Measurements from ENCODE around the gene LYRM1. TPM values are rescaled to one million over a fixed set of nuclear protein-coding genes. Genes with fewer than 3 reads are reported as not detected.
A peak's percentile ranks its signal among the peaks of the same experiment; 100 is the strongest.
"Not testable (repeated sequence)": the region's sequence is repeated elsewhere in the genome, so short reads cannot be mapped to it uniquely, and the experiment has no call there.

Gene LYRM1
- total RNA-seq: 25.6 TPM

GRCh38 chr16:20900299-20901067, at the start of gene LYRM1, which contains the start of gene DCUN1D3:
TSS of gene LYRM1 (plus strand) at chr16:20900771. CDS start at chr16:20915556, 14,785 bp downstream.
TSS of gene DCUN1D3 (minus strand) at chr16:20900358. CDS start at chr16:20862538, 37,820 bp downstream.
- ATAC-seq (peak; percentile 95), DNase-seq (ENCODE audit: low spot score) (peak; percentile 97)
- intact Hi-C loops (cut with DNase I): loop anchor here (2.0 kb wide), 1 partner anchor 48 kb away; no protein-coding TSS in a partner anchor

GRCh38 chr16:20850981-20851380, 49.6 kb upstream of the LYRM1 start:
- intact Hi-C loops (cut with DNase I): loop anchor here (10.0 kb wide), 1 partner anchor 134 kb away; no protein-coding TSS in a partner anchor
- ATAC-seq: peak; percentile 36
- DNase-seq (ENCODE audit: low spot score): no peak

- DNase-seq (ENCODE audit: low spot score) (peak; percentile 82), ATAC-seq (peak; percentile 97)
- intact Hi-C loops (cut with DNase I): loop anchor here (10.0 kb wide), 1 partner anchor 133 kb away; no protein-coding TSS in a partner anchor
These were observed 49.0 kb upstream of the LYRM1 start for GRCh38 chr16:20851601-20852000.

- ATAC-seq (no peak), DNase-seq (ENCODE audit: low spot score) (no peak)
- intact Hi-C loops (cut with DNase I): loop anchor here (2.0 to 10.0 kb wide), 2 partner anchors 48 to 132 kb away; partner anchors contain the start of genes DCUN1D3 and LYRM1
These were observed 47.4 kb upstream of the LYRM1 start for GRCh38 chr16:20853143-20853542.

GRCh38 chr16:20853981-20854620, 46.5 kb upstream of the LYRM1 start:
- DNase-seq (ENCODE audit: low spot score) (no peak), ATAC-seq (no peak)
- intact Hi-C loops (cut with DNase I): loop anchor here (2.0 to 10.0 kb wide), 2 partner anchors 47 to 131 kb away; partner anchors contain the start of genes DCUN1D3 and LYRM1

- ATAC-seq (no peak), DNase-seq (ENCODE audit: low spot score) (no peak)
- intact Hi-C loops (cut with DNase I): loop anchor here (10.0 kb wide), 1 partner anchor 130 kb away; no protein-coding TSS in a partner anchor
These were observed 45.6 kb upstream of the LYRM1 start for GRCh38 chr16:20854963-20855362.

- intact Hi-C loops (cut with DNase I): loop anchor here (10.0 kb wide), 1 partner anchor 128 kb away; no protein-coding TSS in a partner anchor
- ATAC-seq (no peak), DNase-seq (ENCODE audit: low spot score) (no peak)
These were observed 43.3 kb upstream of the LYRM1 start for GRCh38 chr16:20857281-20857680.

GRCh38 chr16:20859229-20859628, 41.3 kb upstream of the LYRM1 start:
- intact Hi-C loops (cut with DNase I): loop anchor here (10.0 kb wide), 1 partner anchor 126 kb away; no protein-coding TSS in a partner anchor
- DNase-seq (ENCODE audit: low spot score) (no peak), ATAC-seq (peak; percentile 7)

- ATAC-seq (peak; percentile 45), DNase-seq (ENCODE audit: low spot score) (no peak)
These were observed 40.9 kb upstream of the LYRM1 start for GRCh38 chr16:20859699-20860098.

GRCh38 chr16:20860361-20860760, 40.2 kb upstream of the LYRM1 start:
- ATAC-seq (no peak), DNase-seq (ENCODE audit: low spot score) (no peak)
- intact Hi-C loops (cut with DNase I): no loop called here

More at GRCh38 chr16:20859699-20860098, 40.9 kb upstream of the LYRM1 start:
- intact Hi-C loops (cut with DNase I): loop anchor here (10.0 kb wide), 1 partner anchor 125 kb away; no protein-coding TSS in a partner anchor

GRCh38 chr16:20860995-20861394, 39.6 kb upstream of the LYRM1 start:
- ATAC-seq; DNase-seq (ENCODE audit: low spot score); intact Hi-C loops (cut with DNase I): not testable (repeated sequence)

GRCh38 chr16:20862162-20862960, 38.2 kb upstream of the LYRM1 start:
- ATAC-seq (no peak), DNase-seq (ENCODE audit: low spot score) (no peak)
- intact Hi-C loops (cut with DNase I): no loop called here

- DNase-seq (ENCODE audit: low spot score); ATAC-seq; intact Hi-C loops (cut with DNase I): not testable (repeated sequence)
These were observed 36.2 kb upstream of the LYRM1 start for GRCh38 chr16:20864376-20864775.

- ATAC-seq (no peak), DNase-seq (ENCODE audit: low spot score) (no peak)
- intact Hi-C loops (cut with DNase I): no loop called here
These were observed 35.0 kb upstream of the LYRM1 start for GRCh38 chr16:20865420-20866131.

- ATAC-seq (no peak), DNase-seq (ENCODE audit: low spot score) (peak; percentile 66)
- intact Hi-C loops (cut with DNase I): no loop called here
These were observed 34.3 kb upstream of the LYRM1 start for GRCh38 chr16:20866145-20866772.

- ATAC-seq: no peak
- intact Hi-C loops (cut with DNase I): no loop called here
- no peak for DNase-seq (ENCODE audit: low spot score)
These were observed 33.8 kb upstream of the LYRM1 start for GRCh38 chr16:20866801-20867200.

GRCh38 chr16:20867585-20867984, 33.0 kb upstream of the LYRM1 start:
- intact Hi-C loops (cut with DNase I): no loop called here
- DNase-seq (ENCODE audit: low spot score) (no peak), ATAC-seq (no peak)

GRCh38 chr16:20868890-20869289, 31.7 kb upstream of the LYRM1 start:
- DNase-seq (ENCODE audit: low spot score) (peak; percentile 87), ATAC-seq (peak; percentile 94)
- intact Hi-C loops (cut with DNase I): no loop called here
